ENCODE results near the gene COL28A1. TPM values are rescaled to one million over a fixed set of nuclear protein-coding genes. Genes with fewer than 3 reads are reported as not detected.

Gene COL28A1
- total and polyA plus RNA-seq, 2 experiments from 2014 or later, result 0.31 to 0.70 TPM

GRCh38 chr7:7522421-7522820, 13.3 kb downstream of the COL28A1 start:
- H3K4me1 ChIP-seq (ENCODE audit: insufficient read depth), result no peaks in the 10 kb centered on the region
- H3K4me2 ChIP-seq, result no peak overlapping the region
- TF ChIP-seq JUNB (IDR thresholded peaks at IDR 0.05; ENCODE audit: unreplicated experiment), result no peak
- TF ChIP-seq, protein P1, sequence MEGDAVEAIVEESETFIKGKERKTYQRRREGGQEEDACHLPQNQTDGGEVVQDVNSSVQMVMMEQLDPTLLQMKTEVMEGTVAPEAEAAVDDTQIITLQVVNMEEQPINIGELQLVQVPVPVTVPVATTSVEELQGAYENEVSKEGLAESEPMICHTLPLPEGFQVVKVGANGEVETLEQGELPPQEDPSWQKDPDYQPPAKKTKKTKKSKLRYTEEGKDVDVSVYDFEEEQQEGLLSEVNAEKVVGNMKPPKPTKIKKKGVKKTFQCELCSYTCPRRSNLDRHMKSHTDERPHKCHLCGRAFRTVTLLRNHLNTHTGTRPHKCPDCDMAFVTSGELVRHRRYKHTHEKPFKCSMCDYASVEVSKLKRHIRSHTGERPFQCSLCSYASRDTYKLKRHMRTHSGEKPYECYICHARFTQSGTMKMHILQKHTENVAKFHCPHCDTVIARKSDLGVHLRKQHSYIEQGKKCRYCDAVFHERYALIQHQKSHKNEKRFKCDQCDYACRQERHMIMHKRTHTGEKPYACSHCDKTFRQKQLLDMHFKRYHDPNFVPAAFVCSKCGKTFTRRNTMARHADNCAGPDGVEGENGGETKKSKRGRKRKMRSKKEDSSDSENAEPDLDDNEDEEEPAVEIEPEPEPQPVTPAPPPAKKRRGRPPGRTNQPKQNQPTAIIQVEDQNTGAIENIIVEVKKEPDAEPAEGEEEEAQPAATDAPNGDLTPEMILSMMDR (conservative IDR thresholded peaks at IDR 0.05; ENCODE audit: low read depth in 2 of 2), result no peak
- TF ChIP-seq EZH2 (IDR thresholded peaks at IDR 0.05; ENCODE audit: low read depth, unreplicated experiment), result no peak
- TF ChIP-seq EZH2phosphoT487 (IDR thresholded peaks at IDR 0.05; ENCODE audit: unreplicated experiment), result no peak
- TF ChIP-seq ZNF331 (CRISPR knock-in tag; IDR thresholded peaks at IDR 0.05; ENCODE audit: low read depth), result no peak
- TF ChIP-seq POLR2AphosphoS5 (IDR thresholded peaks at IDR 0.05; ENCODE audit: low read depth), result no peak
- TF ChIP-seq NANOG (IDR thresholded peaks at IDR 0.05; ENCODE audit: borderline replicate concordance), result no peak
- TF ChIP-seq ETS1 (IDR thresholded peaks at IDR 0.05), result no peak
- no peak for TF ChIP-seq ZNF462 (CRISPR knock-in tag; IDR thresholded peaks at IDR 0.05)
- no peak for TF ChIP-seq STAT1 (IDR thresholded peaks at IDR 0.05; ENCODE audit: unreplicated experiment)
- no peak for TF ChIP-seq CREB1 (CRISPR knock-in tag; IDR thresholded peaks at IDR 0.05; ENCODE audit: low read depth)
- TF ChIP-seq ZNF114 (CRISPR knock-in tag; IDR thresholded peaks at IDR 0.05), result no peak
- no peak for TF ChIP-seq REST (IDR thresholded peaks at IDR 0.05; ENCODE audit: unreplicated experiment)
- H3K27ac ChIP-seq (ENCODE audit: low read depth), result no peak overlapping the region
- H3F3A ChIP-seq (replicated peaks; ENCODE audit: low read depth), result no peaks in the 10 kb centered on the region
- no peak overlapping the region for H2AFZ ChIP-seq
- no peaks in the 10 kb centered on the region for H3K27me3 ChIP-seq (ENCODE audit: insufficient read depth)
- DNase-seq (ENCODE audit: low spot score) (no peak), ATAC-seq (no peak)
- Mint-ChIP-seq H3K27me3 (ENCODE audit: insufficient read depth, low read depth, poor library complexity) (no peaks in the 10 kb centered on the region), H3K4me1 (no peaks in the 10 kb centered on the region), H3K36me3 (ENCODE audit: low read depth) (no peaks in the 10 kb centered on the region), H3K4me3 (no peak overlapping the region), H3K27ac (no peak overlapping the region), H3K9me3 (no peaks in the 10 kb centered on the region; the same call in 2 of the 3 replicates)
- H3K79me2 ChIP-seq (replicated peaks; ENCODE audit: insufficient read depth), result no peaks in the 10 kb centered on the region
- H3K4me3 ChIP-seq, result no peak overlapping the region
- H4K20me1 ChIP-seq (replicated peaks; ENCODE audit: insufficient read depth), result no peaks in the 10 kb centered on the region
- H3K36me3 ChIP-seq (ENCODE audit: insufficient read depth), result no peaks in the 10 kb centered on the region
- H3K9me2 ChIP-seq (ENCODE audit: insufficient read depth), result no peaks in the 10 kb centered on the region
